Measurements from ENCODE around the gene NOMO2.
"Not testable (repeated sequence)": the region's sequence is repeated elsewhere in the genome, so short reads cannot be mapped to it uniquely, and the experiment has no call there.

Gene NOMO2

GRCh38 chr16:18573887-18574286, 12.0 kb upstream of the NOMO2 start:
- not testable (repeated sequence) for DNase-seq

- not testable (repeated sequence) for DNase-seq
Measured at GRCh38 chr16:18572973-18573372, 11.1 kb upstream of the NOMO2 start.

GRCh38 chr16:18571307-18571850, 9.5 kb upstream of the NOMO2 start:
- DNase-seq, result not testable (repeated sequence)

GRCh38 chr16:18570529-18571306, 8.8 kb upstream of the NOMO2 start:
- not testable (repeated sequence) for DNase-seq

GRCh38 chr16:18560416-18561220, 1.3 kb downstream of the NOMO2 start:
- DNase-seq, result not testable (repeated sequence)

- not testable (repeated sequence) for DNase-seq
Measured at GRCh38 chr16:18553671-18554070, 8.2 kb downstream of the NOMO2 start.

GRCh38 chr16:18547382-18547781, 14.5 kb downstream of the NOMO2 start:
- DNase-seq, result not testable (repeated sequence)

- not testable (repeated sequence) for DNase-seq
Measured at GRCh38 chr16:18546853-18547252, 15.0 kb downstream of the NOMO2 start.

GRCh38 chr16:18544232-18545081, 17.4 kb downstream of the NOMO2 start:
- not testable (repeated sequence) for DNase-seq

GRCh38 chr16:18541912-18542311, 20.0 kb downstream of the NOMO2 start:
- DNase-seq, result not testable (repeated sequence)

GRCh38 chr16:18537004-18537403, 24.9 kb downstream of the NOMO2 start:
- DNase-seq, result not testable (repeated sequence)

- not testable (repeated sequence) for DNase-seq
Measured at GRCh38 chr16:18535519-18536168, 26.3 kb downstream of the NOMO2 start.

GRCh38 chr16:18534308-18534707, 27.6 kb downstream of the NOMO2 start:
- DNase-seq, result not testable (repeated sequence)

GRCh38 chr16:18531323-18531722, 30.6 kb downstream of the NOMO2 start:
- DNase-seq, result not testable (repeated sequence)

- DNase-seq, result not testable (repeated sequence)
Measured at GRCh38 chr16:18530329-18530728, 31.6 kb downstream of the NOMO2 start.

- not testable (repeated sequence) for DNase-seq
Measured at GRCh38 chr16:18526547-18526946, 35.4 kb downstream of the NOMO2 start.

GRCh38 chr16:18525882-18526482, 35.9 kb downstream of the NOMO2 start:
- DNase-seq, result not testable (repeated sequence)

GRCh38 chr16:18522637-18523036, 39.3 kb downstream of the NOMO2 start:
- DNase-seq, result not testable (repeated sequence)

GRCh38 chr16:18521445-18522181, 40.3 kb downstream of the NOMO2 start:
- not testable (repeated sequence) for DNase-seq

- not testable (repeated sequence) for DNase-seq
Measured at GRCh38 chr16:18518536-18519283, 43.2 kb downstream of the NOMO2 start.

Data from NCI-H2081 (cell line).